CD4-positive, alpha-beta T cell treated with Interleukin-12 subunit alpha and Interleukin-12 subunit beta, for 1 hour (primary cell): ENCODE results near the gene CAPNS1.

ENCODE experiments used
- DNase-seq: peaks from one replicate; pipeline ENCODE4 v3.0.0-alpha.2; 2020

CAPNS1 gene

GRCh38 chr19:36139473-36140303 lies at the start of gene CAPNS1:
CAPNS1 (plus strand) TSS chr19:36140066; CDS start chr19:36141012, 946 bp downstream.
- peak; percentile 94 for DNase-seq

- DNase-seq, result no peak
Observed at GRCh38 chr19:36090910-36091695, 48.8 kb upstream of the CAPNS1 start.

- DNase-seq, result no peak
Observed at GRCh38 chr19:36092566-36092965, 47.3 kb upstream of the CAPNS1 start.

- DNase-seq, result no peak
Observed at GRCh38 chr19:36093146-36093662, 46.7 kb upstream of the CAPNS1 start.

- DNase-seq, result no peak
Observed at GRCh38 chr19:36093687-36094086, 46.2 kb upstream of the CAPNS1 start.

GRCh38 chr19:36097036-36097435 lies 42.8 kb upstream of the CAPNS1 start:
- no peak for DNase-seq

- DNase-seq, result no peak
Observed at GRCh38 chr19:36099166-36099785, 40.6 kb upstream of the CAPNS1 start.

- no peak for DNase-seq
Observed at GRCh38 chr19:36100476-36100875, 39.4 kb upstream of the CAPNS1 start.

GRCh38 chr19:36101550-36102327 lies 38.1 kb upstream of the CAPNS1 start:
- no peak for DNase-seq

GRCh38 chr19:36103040-36103626 lies 36.7 kb upstream of the CAPNS1 start:
- DNase-seq, result no peak

- no peak for DNase-seq
Observed at GRCh38 chr19:36103842-36104552, 35.9 kb upstream of the CAPNS1 start.

- DNase-seq, result no peak
Observed at GRCh38 chr19:36106441-36106840, 33.4 kb upstream of the CAPNS1 start.

GRCh38 chr19:36106991-36107390 lies 32.9 kb upstream of the CAPNS1 start:
- DNase-seq, result no peak

- DNase-seq, result no peak
Observed at GRCh38 chr19:36108684-36109083, 31.2 kb upstream of the CAPNS1 start.

- DNase-seq, result no peak
Observed at GRCh38 chr19:36110487-36111199, 29.2 kb upstream of the CAPNS1 start, which contains the start of gene OVOL3. OVOL3 (plus strand) TSS chr19:36111143; CDS start chr19:36111203, 60 bp downstream.

GRCh38 chr19:36111200-36111539 lies 28.7 kb upstream of the CAPNS1 start:
- DNase-seq, result no peak

- DNase-seq, result no peak
Observed at GRCh38 chr19:36112678-36113077, 27.2 kb upstream of the CAPNS1 start.

- DNase-seq, result no peak
Observed at GRCh38 chr19:36113425-36113824, 26.4 kb upstream of the CAPNS1 start.

- DNase-seq, result peak; percentile 23
Observed at GRCh38 chr19:36113894-36114720, 25.8 kb upstream of the CAPNS1 start.
